HG03439 (cell line): ENCODE results near the gene CLHC1.
"Not testable (repeated sequence)": the region's sequence is repeated elsewhere in the genome, so short reads cannot be mapped to it uniquely, and the experiment has no call there.

Source experiments
- ATAC-seq: cut with Tn5 transposase; IDR thresholded peaks from one replicate; pipeline ENCODE4 v1.9.1; 2021; ENCODE audit warnings: mild to moderate bottlenecking, moderate library complexity; ENCODE audit not compliant: unreplicated experiment

Gene CLHC1

GRCh38 chr2:55154525-55155030 lies 77.5 kb downstream of the CLHC1 start:
- ATAC-seq = no peak

DNA sequence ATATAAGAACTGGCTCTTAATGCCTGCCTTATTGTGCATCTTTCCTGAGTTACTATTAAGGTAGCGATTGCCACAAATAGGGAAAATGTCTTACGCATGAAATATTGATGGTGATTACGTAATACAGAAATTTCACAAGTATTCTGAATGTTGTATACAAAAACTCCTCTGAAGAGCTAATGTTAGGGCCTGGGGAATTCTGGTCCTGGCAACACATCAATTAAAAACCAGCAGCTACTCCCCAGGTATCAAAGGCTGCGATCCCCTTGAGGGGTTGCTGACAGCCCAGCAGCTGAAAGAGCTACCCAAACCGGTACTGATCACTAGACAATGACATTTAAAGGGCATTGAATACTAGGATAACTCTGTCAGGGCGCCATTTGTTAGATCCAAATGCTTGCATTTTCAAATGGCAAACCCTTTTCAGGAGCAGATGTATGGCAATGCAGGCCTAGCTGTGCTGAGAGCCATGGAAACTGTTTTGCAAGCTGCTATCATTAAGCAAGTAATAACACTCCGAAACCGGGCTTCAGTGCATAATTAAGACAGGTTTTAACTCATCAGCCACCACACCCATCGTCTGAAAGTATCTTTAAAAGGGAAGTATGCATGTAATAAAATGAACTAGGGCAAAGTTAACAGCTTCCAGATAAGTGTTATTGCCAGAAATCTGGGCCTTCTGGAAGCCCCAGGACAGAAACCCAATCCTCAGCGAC lies 78.4 kb downstream of the CLHC1 start:
- ATAC-seq = no peak

DNA sequence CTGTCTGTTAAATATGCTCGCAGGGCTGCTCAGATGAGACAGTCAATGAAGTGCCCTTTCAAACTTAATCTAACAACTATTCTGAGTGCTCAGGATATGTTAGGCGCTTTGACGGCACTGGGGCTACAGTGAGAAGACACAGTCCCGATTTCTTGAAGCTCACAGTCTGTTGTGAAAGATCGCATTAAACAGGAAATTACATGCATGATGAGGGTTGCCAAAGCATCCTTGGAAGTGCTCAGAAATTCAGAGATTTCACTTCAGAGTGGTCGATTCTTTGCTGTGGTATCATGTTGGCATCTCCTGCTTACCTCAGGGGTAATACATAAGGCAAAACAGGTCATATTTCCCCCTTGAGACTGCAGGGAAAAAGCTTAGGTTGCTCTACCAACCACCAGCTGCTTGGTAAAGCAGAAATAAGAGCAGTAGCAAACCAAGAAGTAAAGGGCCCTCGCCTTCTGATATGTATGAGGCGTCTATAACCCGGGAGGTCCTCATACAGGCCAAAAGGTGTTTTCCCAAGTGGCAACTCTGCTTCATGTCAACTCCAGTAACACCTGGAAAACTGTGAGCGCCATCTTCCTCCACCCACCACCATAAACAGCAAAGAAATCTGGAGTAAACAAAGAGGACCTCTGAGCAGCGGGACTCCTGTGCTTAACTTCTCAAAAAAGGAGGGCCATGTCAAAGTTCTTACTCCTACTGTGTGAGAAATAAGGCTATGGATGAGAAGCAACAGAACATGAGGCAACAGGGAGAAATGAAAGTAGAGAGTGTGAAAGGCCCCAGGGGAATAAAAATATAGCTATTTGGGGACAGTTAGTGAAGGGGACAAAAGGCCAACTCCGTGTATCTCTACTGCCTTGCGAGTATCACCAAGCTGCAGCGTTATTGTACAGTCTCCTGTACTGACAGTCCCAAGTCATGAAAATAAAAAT lies 79.3 kb downstream of the CLHC1 start:
- ATAC-seq = no peak

DNA sequence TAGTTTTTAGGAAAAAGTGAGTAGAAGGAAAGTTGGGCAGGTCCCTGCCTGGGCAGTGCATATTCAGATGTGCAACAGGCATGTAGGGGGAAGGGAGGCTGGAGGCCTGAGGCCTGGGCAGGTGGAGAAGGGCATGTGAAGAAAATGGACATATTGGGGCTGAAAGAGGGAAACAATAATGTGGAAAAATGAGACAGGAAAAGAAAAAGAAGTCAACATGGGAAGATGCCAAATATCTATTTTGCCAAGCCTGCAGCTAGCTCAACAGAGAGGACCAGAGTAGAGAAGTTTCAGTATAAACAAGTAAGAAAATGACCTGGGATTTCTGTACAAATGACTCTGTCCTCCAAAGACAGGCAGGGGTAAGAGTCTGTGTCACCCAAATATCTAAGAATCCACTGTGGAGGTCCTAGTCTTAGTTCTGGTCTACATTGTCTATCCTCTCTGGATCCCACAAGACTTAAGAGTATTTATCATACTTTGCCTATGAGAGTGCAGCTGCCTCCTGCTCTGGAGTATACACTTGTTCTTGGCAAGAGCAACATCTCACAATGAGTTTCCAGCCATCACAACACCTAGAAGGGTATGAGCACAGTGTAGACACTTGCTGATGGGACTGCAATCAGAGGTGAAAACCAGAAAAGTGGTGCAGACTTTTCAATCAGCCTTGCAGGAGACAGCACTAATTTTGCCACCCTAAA lies 80.2 kb downstream of the CLHC1 start:
- ATAC-seq = no peak

- ATAC-seq = peak; percentile 46
These were observed 81.3 kb downstream of the CLHC1 start for GRCh38 chr2:55150834-55151233.

DNA sequence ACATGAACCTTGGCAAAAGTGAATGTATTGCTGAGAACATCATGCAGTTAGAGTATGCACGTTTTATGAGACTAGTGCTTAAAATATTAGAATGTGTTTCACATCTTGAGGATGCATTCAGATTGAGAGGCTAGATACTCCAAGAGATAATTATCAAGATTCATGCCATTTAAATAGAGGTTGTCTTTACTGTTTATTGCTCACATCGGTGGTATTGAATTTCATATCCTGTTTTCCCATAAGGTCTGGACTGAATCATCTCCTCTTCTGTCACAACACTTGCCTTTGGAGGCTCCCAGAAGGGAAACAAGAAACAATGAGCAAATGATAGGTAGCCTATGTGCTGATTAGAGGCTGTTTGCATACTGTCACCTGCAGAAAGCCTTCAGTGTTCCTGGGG lies 83.8 kb downstream of the CLHC1 start:
- no peak for ATAC-seq

DNA sequence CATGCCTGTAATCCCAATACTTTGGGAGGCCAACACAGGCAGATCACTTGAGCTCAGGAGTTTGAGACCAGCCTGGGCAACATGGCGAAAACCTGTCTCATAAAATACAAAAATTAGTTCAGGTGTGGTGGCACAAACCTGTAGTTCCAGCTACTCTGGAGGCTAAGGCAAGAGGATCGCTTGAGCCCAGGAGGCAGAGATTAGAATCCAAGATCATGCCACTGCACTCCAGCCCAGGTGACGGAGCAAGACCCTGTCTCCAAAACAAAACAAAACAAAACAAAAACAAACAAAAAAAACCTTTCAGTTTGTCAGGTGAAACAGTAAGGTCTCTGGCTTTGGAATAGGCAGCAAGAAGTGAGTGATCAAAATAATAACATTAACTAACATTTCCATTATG lies 84.6 kb downstream of the CLHC1 start:
- no peak for ATAC-seq

GRCh38 chr2:55147041-55147440 lies 85.1 kb downstream of the CLHC1 start:
- no peak for ATAC-seq

GRCh38 chr2:55146263-55146662 lies 85.8 kb downstream of the CLHC1 start:
- ATAC-seq = no peak

- no peak for ATAC-seq
These were observed 86.9 kb downstream of the CLHC1 start for GRCh38 chr2:55144922-55145820.

DNA sequence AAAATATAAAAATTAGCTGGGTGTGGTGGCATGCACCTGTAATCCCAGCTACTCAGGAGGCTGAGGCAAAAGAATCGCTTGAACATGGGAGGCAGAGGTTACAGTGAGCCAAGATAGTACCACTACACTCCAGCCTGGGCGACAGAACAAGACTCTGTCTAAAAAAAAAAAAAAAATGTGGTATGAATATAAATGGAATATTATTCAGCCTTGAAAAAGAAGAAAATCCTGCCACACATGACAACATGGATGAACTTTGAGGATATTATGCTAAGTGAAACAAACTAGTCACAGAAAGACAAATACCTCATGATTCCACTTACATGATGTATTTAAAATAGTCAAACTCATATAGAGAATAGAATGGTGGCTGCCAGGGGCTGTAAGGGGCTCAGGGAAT lies 88.4 kb downstream of the CLHC1 start:
- not testable (repeated sequence) for ATAC-seq

GRCh38 chr2:55142518-55142917 lies 89.6 kb downstream of the CLHC1 start:
- no peak for ATAC-seq

- ATAC-seq = no peak
These were observed 90.3 kb downstream of the CLHC1 start for GRCh38 chr2:55141572-55142413.

- no peak for ATAC-seq
These were observed 91.5 kb downstream of the CLHC1 start for GRCh38 chr2:55140316-55141219.

DNA sequence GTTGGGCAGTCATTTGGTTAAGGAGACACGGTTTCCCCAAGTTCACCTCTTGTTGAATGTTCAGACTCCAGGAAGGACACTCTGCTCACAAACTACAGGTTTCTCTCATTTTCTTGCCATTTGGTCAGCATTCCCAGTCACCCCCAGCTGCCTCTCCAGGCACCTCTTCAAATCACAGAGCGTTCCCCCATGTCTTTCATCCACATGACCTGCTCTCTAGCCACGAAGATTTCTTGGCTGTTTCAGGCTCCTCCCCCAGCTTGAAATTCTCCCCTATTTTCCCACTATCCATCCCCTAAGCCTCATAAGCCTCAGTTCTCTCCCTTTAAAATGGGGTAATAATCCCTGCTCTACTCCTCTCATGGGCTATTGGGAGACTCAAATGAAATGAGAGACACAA lies 92.8 kb downstream of the CLHC1 start:
- ATAC-seq = no peak

DNA sequence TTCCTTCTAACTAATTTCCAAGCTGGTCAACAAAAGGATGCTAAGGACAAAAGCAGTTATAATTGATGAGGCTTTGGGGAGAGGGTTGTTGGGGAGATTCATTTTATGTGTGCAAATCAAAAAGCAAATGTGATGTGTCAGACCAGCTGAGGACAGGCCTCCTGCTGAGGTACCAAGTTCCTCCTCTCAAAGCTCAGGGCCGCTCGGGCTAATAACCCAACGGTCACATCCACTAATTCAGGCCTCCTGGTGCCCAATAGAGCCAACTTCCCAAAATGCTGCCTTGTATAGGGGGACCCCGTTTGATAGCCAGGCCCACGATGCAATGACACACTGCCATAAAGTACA lies 93.2 kb downstream of the CLHC1 start:
- ATAC-seq = no peak

GRCh38 chr2:55138014-55138881 lies 93.8 kb downstream of the CLHC1 start:
- ATAC-seq = no peak
